ENCODE data around the gene LIN7A.

Gene LIN7A

DNA sequence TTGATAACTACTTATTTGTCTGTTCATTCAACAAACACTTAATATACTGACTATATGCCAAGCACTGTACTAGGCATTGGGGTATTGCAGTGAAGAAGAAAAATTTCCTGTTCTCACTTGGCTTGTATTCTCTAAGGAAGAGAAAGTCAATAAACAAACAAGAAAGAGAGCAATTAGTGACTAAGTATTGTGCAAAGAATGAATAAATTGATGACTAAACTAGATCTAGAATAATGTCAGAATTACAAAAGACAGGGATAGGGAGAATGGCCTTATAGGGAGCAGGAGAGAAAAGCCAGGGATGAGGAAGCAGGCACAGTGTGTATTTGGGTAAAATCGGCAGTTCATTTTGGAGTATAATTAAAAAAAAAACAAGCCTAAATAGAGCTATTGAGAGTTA, 4.2 kb upstream of the LIN7A start:
- TF ChIP-seq, protein P1, sequence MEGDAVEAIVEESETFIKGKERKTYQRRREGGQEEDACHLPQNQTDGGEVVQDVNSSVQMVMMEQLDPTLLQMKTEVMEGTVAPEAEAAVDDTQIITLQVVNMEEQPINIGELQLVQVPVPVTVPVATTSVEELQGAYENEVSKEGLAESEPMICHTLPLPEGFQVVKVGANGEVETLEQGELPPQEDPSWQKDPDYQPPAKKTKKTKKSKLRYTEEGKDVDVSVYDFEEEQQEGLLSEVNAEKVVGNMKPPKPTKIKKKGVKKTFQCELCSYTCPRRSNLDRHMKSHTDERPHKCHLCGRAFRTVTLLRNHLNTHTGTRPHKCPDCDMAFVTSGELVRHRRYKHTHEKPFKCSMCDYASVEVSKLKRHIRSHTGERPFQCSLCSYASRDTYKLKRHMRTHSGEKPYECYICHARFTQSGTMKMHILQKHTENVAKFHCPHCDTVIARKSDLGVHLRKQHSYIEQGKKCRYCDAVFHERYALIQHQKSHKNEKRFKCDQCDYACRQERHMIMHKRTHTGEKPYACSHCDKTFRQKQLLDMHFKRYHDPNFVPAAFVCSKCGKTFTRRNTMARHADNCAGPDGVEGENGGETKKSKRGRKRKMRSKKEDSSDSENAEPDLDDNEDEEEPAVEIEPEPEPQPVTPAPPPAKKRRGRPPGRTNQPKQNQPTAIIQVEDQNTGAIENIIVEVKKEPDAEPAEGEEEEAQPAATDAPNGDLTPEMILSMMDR (IDR thresholded peaks at IDR 0.05; ENCODE audit: low read depth, low read length, missing control alignments) = no peak
- H3K4me3 ChIP-seq (replicated peaks; ENCODE audit: low read depth, low read length) = no peak overlapping the region
- DNase-seq (ENCODE audit: extremely low read depth, low read depth) = no peak

DNA sequence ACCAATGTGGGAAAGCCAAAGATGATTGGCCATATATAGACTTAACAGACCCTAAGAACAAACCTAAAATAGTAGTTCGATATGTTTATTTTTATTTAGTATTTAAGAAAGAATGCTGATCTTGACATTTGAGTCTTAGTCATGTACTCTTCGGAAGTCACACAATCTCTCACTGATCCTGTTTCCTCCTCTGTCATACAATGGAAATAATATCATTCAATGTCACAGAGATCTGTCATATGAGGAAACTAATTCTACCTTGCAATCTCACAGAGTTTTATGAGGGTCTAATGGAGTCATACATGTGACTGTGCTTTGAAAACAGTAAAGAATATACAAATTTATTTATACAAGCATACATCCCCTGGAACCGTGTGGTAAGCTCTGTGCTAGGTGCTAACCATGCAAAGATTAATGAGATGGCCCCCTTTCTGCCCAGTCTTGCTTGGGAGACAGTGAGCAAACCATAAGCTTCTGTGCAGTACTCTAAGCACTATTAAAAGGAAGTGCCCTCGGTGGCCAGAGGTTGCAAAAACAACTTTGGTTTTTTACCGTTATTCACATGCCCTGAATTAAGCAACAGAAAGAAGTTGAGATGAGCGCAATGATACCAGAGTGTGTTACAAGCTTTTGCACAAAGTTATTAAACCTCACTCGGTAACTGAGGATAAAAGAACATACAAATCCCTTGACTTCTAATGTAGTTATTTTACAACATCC, 1.7 kb upstream of the LIN7A start:
- no peak overlapping the region for H3K4me3 ChIP-seq (replicated peaks; ENCODE audit: low read depth, low read length)
- TF ChIP-seq, protein P1 (IDR thresholded peaks at IDR 0.05; ENCODE audit: low read depth, low read length, missing control alignments) = no peak
- DNase-seq (ENCODE audit: extremely low read depth, low read depth) = no peak

DNA sequence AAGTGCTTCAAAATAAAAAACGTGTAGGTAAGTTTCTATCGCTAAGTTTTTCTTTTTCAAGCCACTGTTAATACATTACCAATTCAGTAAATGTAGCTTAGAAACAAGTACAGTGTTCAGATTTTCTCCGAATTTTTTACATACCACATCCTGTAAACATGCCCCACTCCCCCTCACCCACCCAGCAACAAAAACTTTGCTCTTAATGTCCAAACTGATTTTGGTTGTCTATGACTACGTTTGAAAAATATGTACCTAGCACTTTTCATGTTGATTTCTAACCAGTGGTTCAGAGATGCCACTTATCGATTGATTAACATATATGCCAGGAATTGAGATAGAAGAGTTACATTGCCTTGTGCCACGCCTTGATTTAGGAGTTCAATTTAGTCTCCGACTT, 663 bp upstream of the LIN7A start:
- H3K4me3 ChIP-seq (replicated peaks; ENCODE audit: low read depth, low read length) = peak overlapping the region; percentile 85; the same call in 1 of the 2 replicates
- no peak for DNase-seq (ENCODE audit: extremely low read depth, low read depth)

DNA sequence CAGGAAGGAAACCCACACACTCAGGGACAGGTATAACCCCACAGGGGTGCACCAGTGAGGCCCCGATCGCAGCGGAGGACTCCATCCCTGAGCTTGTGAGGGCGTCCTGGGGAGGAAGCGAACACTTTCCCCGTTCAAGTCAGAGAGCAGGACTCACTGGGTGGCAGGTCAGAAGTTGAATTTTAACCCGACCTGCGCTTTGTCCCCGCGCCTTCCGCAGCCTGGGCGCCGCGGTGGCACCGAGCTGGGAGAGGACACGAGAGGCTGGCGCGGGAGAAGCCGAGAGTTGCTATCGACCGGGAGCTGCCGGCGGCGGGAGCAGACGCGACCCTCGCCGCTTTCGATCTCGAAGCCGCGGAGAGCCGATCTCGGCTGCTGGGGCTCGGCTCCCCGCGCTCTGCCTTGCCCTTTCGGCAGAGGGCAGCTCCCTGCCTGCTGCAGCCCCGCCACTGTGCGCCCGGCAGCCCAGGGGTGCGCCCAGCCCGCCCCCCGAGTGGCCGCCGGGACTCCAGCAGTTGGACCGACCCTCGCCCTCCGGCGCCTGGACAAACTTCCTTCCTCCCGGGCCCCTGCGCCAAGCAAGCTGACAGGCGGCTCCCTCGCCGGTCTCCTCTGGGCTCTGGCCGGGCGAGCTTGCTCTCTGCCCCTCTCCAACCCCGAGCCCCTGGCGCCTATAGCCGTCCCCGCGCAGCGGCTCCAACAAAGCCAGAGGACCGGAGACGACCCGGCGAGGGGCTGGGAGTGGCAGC, 918 bp downstream of the LIN7A start:
- TF ChIP-seq, protein P1 (IDR thresholded peaks at IDR 0.05; ENCODE audit: low read depth, low read length, missing control alignments) = no peak
- peak overlapping the region; percentile 85 for H3K4me3 ChIP-seq (replicated peaks; ENCODE audit: low read depth, low read length)
- no peak for DNase-seq (ENCODE audit: extremely low read depth, low read depth)

More for the DNA sequence above, 663 bp upstream of the LIN7A start:
- TF ChIP-seq, protein P1 (IDR thresholded peaks at IDR 0.05; ENCODE audit: low read depth, low read length, missing control alignments) = no peak

DNA sequence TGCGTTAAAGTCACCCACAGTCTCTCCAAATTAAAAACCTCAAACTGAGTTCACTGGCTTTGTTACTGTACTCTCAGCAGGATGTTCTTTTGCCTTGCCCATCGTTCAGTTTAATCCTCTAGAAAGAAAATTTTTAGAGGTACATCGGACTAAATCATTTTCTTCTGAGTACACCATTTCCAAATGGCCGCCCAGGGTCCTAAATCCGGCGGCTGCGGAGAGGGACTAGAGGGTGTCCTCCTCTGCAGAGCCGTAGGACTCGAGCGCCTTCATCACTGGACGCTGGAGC, 1.4 kb downstream of the LIN7A start:
- no peak for DNase-seq (ENCODE audit: extremely low read depth, low read depth)
- TF ChIP-seq, protein P1 (IDR thresholded peaks at IDR 0.05; ENCODE audit: low read depth, low read length, missing control alignments) = no peak
- H3K4me3 ChIP-seq (replicated peaks; ENCODE audit: low read depth, low read length) = peak overlapping the region; percentile 85

DNA sequence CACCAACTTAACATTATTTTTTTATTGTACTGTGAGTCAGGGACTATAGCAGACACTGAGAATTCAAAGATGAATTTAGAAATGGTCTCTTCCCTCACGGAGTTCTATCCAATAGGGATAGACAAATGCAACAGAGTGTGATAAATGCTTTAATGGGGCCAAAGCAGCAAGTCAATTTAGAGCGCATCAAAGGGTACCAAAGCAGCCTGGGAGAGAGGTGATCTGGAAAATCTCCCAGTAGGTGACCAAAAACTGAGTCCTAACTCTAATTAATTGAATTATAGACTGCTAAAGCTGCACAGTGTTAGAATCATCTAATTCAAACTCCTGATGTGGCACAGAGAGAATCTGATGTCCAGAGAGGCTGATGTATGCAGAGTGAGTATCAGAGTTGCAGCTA, 2.6 kb downstream of the LIN7A start:
- TF ChIP-seq, protein P1 (IDR thresholded peaks at IDR 0.05; ENCODE audit: low read depth, low read length, missing control alignments) = no peak
- DNase-seq (ENCODE audit: extremely low read depth, low read depth) = no peak
- H3K4me3 ChIP-seq (replicated peaks; ENCODE audit: low read depth, low read length) = no peak overlapping the region

Data from HFF-Myc (cell line).